ENCODE data around the gene KCNK4. TPM values are rescaled to one million over a fixed set of nuclear protein-coding genes. Genes with fewer than 3 reads are reported as not detected.

KCNK4 gene
- total and polyA plus RNA-seq, 2 donors (not counting 3 experiments of a cell fraction or from before 2014, with no cell fraction given) = 0.06 to 0.44 TPM

DNA sequence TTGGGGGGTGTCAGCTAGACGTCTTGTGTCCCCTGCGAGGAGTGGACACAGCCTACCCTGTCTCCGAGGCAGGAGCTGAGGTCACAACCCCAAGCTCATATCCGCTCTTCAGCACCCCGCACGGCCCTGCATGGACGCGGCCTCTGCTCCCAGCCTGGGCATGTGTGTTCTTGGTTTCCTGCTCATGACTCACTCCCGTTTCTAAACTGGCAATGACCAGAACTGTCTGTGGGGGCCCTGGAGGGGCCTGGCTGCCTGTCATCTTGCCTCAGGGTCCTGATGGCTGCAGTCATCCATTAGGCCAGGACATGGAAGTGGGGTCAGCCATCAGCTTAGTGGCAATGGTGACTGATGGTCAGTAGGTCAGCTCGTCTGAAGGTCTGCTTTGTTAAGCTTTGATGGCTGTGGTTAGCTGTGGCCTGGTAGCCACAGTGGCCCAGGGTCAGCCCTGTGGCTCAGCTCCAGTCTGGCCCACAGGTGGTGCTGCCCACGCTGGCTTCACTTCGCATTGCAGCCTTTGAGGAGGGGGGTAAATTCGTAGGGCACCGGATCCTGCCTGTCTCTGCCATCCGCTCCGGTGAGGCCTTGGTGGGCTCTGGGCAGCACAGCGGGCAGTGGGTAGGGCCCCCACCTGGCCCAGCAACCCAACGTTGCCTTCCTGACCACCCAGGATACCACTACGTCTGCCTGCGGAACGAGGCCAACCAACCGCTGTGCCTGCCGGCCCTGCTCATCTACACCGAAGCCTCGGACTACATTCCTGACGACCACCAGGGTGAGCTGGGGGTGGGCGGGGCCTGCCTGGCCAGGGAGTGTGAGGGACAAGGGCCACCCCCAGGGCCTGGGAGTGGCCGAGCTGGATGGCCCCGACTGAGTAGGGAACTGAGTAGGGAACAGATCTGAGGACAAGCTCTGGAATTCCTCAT is 27.8 kb upstream of the KCNK4 start:
- Histone ChIP-seq H3K4me2 (ENCODE audit: insufficient read depth, low read length) (peak overlapping the region; percentile 38), H3K27me3 (ENCODE audit: control insufficient read depth in 2 of 2, insufficient read depth in 2 of 2, low read length in 2 of 2) (no peaks in the 10 kb centered on the region), H2AFZ (ENCODE audit: low read depth, low read length) (no peak overlapping the region), H3K36me3 (ENCODE audit: control insufficient read depth in 2 of 2, extremely low read depth in 1 of 2, insufficient read depth in 2 of 2, low read length in 2 of 2) (peaks cover 16 to 38% of the 10 kb centered on the region in 2 experiments), H3K4me1 (ENCODE audit: control insufficient read depth, extremely low read depth, insufficient read depth, low read length) (peaks cover 35% of the 10 kb centered on the region), H3K9me3 (replicated peaks; ENCODE audit: control insufficient read depth, insufficient read depth, low read length) (no peaks in the 10 kb centered on the region), H3K9me1 (replicated peaks; ENCODE audit: control insufficient read depth, extremely low read depth, insufficient read depth, low read length) (no peaks in the 10 kb centered on the region), H3K9ac (replicated peaks; ENCODE audit: extremely low read depth, insufficient read depth, low read length) (peak overlapping the region; percentile 31), H4K20me1 (replicated peaks; ENCODE audit: control insufficient read depth, extremely low read depth, insufficient read depth, low read length) (no peaks in the 10 kb centered on the region), H3K4me3 (replicated peaks in 1 of 3; ENCODE audit: insufficient read depth in 1 of 3, low read depth in 1 of 3, low read length in 3 of 3) (no peak overlapping the region), H3K79me2 (ENCODE audit: control insufficient read depth, insufficient read depth, low read length) (no peaks in the 10 kb centered on the region), H3K27ac (ENCODE audit: insufficient read depth, low read depth, low read length) (peak overlapping the region; percentile 83)
- peak; percentile 98 for FAIRE-seq
- ChIA-PET CTCF (interaction anchor here (0.6 to 2.7 kb wide), 10 partner anchors 8 to 92 kb away, joined by 3 to 24 read pairs (median 4); partner anchors contain the start of genes CATSPERZ and PLCB3), POLR2A (interaction anchor here (0.7 kb wide), 1 partner anchor 16 kb away, joined by 4 read pairs; the partner anchor contains the start of gene PPP1R14B)
- DNase-seq (ENCODE audit: low read depth, low spot score) = peak; percentile 85
- no TSS peak for BruUV-seq (replicated peaks)
- TF ChIP-seq POLR2A (IDR thresholded peaks at IDR 0.05; ENCODE audit: low read depth, low read length) (peak; percentile 56), GATA2 (IDR thresholded peaks at IDR 0.05; ENCODE audit: insufficient read depth, insufficient read length, low read depth, low read length) (no peak), EZH2 (IDR thresholded peaks at IDR 0.05; ENCODE audit: borderline replicate concordance, low read depth, low read length, severe bottlenecking) (no peak), FOS (IDR thresholded peaks at IDR 0.05; ENCODE audit: borderline replicate concordance, insufficient read depth, low read length) (peak; percentile 80), POLR2AphosphoS5 (IDR thresholded peaks at IDR 0.05; ENCODE audit: insufficient read depth, low read depth, low read length) (peak; percentile 77), MYC (IDR thresholded peaks at IDR 0.05; ENCODE audit: low read depth, low read length) (no peak), JUN (IDR thresholded peaks at IDR 0.05; ENCODE audit: borderline replicate concordance, insufficient read depth, insufficient read length, low read depth) (peak; percentile 66)
- TF ChIP-seq, protein P1, sequence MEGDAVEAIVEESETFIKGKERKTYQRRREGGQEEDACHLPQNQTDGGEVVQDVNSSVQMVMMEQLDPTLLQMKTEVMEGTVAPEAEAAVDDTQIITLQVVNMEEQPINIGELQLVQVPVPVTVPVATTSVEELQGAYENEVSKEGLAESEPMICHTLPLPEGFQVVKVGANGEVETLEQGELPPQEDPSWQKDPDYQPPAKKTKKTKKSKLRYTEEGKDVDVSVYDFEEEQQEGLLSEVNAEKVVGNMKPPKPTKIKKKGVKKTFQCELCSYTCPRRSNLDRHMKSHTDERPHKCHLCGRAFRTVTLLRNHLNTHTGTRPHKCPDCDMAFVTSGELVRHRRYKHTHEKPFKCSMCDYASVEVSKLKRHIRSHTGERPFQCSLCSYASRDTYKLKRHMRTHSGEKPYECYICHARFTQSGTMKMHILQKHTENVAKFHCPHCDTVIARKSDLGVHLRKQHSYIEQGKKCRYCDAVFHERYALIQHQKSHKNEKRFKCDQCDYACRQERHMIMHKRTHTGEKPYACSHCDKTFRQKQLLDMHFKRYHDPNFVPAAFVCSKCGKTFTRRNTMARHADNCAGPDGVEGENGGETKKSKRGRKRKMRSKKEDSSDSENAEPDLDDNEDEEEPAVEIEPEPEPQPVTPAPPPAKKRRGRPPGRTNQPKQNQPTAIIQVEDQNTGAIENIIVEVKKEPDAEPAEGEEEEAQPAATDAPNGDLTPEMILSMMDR (IDR thresholded peaks at IDR 0.05; ENCODE audit: extremely low read depth in 1 of 2, insufficient read depth in 1 of 2, low read depth in 1 of 2, low read length in 2 of 2) = no peak
- TF ChIP-seq, protein P2, sequence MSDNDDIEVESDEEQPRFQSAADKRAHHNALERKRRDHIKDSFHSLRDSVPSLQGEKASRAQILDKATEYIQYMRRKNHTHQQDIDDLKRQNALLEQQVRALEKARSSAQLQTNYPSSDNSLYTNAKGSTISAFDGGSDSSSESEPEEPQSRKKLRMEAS (IDR thresholded peaks at IDR 0.05; ENCODE audit: insufficient read depth, insufficient read length) = peak; percentile 47
- intact Hi-C loops (cut with micrococcal nuclease) = loop anchor here (1.0 kb wide), 1 partner anchor 12 kb away; the partner anchor contains the start of gene PLCB3
- dilution Hi-C loops (cut with MboI; ENCODE audit: extremely low pct_ligation_motif_present, low sequenced_read_pairs) = no loop called here

All from endothelial cell of umbilical vein (primary cell).